ENCODE measurements around the gene ZNF710. TPM values are rescaled to one million over a fixed set of nuclear protein-coding genes. Genes with fewer than 3 reads are reported as not detected.

The ZNF710 gene
- total RNA-seq, 1 experiment from 2014 or later = 10.0 TPM

DNA sequence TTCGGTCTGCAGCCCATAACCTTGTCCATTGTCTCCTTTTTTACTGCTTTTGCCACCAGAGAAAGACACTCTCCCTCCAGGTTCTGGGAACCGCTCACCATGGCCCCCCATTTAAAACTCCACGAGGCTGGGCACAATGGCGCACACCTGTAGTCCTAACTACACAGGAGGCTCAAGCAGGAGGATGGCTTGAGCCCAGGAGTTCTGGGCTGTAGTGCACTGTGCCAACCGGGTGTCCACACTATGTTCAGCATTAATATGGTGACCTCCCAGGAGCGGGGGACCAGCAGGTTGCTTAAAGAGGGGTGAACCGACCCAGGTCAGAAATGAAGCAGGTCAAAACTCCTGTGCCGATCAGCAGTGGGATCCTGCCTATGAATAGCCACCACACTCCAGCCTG, 129.2 kb downstream of the ZNF710 start:
- Histone ChIP-seq H4K20me1 (ENCODE audit: insufficient read depth) (no peaks in the 10 kb centered on the region), H3K4me1 (ENCODE audit: control insufficient read depth in 1 of 2, insufficient read depth in 2 of 2, low read length in 2 of 2) (0 out of 4 replicates have a peak, but pooled peaks cover 0 to 4% of the 10 kb centered on the region in 2 experiments), H3K4me2 (ENCODE audit: low read length) (no peak overlapping the region), H2AFZ (ENCODE audit: low read depth, low read length, poor library complexity, severe bottlenecking) (no peak overlapping the region), H3K9me3 (ENCODE audit: control insufficient read depth in 1 of 2, insufficient read depth in 1 of 2, low read depth in 1 of 2, low read length in 2 of 2) (no peaks in the 10 kb centered on the region), H3K4me3 (replicated peaks in 1 of 2; ENCODE audit: low read depth in 1 of 2, low read length in 2 of 2) (no peak overlapping the region), H3K79me2 (ENCODE audit: insufficient read depth, low read length) (no peaks in the 10 kb centered on the region), H3K9me2 (ENCODE audit: insufficient read depth) (no peaks in the 10 kb centered on the region), H3K9ac (ENCODE audit: low read length) (no peak overlapping the region), H3K27me3 (ENCODE audit: insufficient read depth, low read length) (no peaks in the 10 kb centered on the region), H3K27ac (ENCODE audit: low read depth, low read length) (no peak overlapping the region), H3K36me3 (ENCODE audit: control insufficient read depth in 1 of 2, insufficient read depth in 2 of 2, low read length in 2 of 2) (no peaks in the 10 kb centered on the region)
- BruUV-seq (replicated peaks) = no TSS peak
- DNase-seq (ENCODE audit: low read depth, low spot score) (no peak), ATAC-seq (no peak)
- POLR2A ChIA-PET = no interaction called here
- intact Hi-C loops (cut with micrococcal nuclease) = no loop called here
- TF ChIP-seq, protein P1, sequence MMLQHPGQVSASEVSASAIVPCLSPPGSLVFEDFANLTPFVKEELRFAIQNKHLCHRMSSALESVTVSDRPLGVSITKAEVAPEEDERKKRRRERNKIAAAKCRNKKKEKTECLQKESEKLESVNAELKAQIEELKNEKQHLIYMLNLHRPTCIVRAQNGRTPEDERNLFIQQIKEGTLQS (IDR thresholded peaks at IDR 0.05) = no peak
- no peak for TF ChIP-seq POLR2A (IDR thresholded peaks at IDR 0.05; ENCODE audit: borderline replicate concordance, extremely low read depth, insufficient read depth, insufficient read length)
- no peak for TF ChIP-seq RAD21 (IDR thresholded peaks at IDR 0.05; ENCODE audit: low read depth)
- TF ChIP-seq, protein P2, sequence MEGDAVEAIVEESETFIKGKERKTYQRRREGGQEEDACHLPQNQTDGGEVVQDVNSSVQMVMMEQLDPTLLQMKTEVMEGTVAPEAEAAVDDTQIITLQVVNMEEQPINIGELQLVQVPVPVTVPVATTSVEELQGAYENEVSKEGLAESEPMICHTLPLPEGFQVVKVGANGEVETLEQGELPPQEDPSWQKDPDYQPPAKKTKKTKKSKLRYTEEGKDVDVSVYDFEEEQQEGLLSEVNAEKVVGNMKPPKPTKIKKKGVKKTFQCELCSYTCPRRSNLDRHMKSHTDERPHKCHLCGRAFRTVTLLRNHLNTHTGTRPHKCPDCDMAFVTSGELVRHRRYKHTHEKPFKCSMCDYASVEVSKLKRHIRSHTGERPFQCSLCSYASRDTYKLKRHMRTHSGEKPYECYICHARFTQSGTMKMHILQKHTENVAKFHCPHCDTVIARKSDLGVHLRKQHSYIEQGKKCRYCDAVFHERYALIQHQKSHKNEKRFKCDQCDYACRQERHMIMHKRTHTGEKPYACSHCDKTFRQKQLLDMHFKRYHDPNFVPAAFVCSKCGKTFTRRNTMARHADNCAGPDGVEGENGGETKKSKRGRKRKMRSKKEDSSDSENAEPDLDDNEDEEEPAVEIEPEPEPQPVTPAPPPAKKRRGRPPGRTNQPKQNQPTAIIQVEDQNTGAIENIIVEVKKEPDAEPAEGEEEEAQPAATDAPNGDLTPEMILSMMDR (IDR thresholded peaks at IDR 0.05 in 2 of 3, conservative IDR thresholded peaks at IDR 0.05 in 1 of 3; ENCODE audit: borderline replicate concordance in 1 of 3, insufficient read depth in 1 of 3, low read depth in 2 of 3, low read length in 2 of 3) = no peak
- CTCF ChIA-PET = no interaction called here
- RAD21 ChIA-PET (ENCODE audit: low non-redundant PET in 1 of 2, low total read pairs in 2 of 2, uncharacterized antibody in 2 of 2, unreplicated experiment in 2 of 2) = no interaction called here

Small RNA genes within 50 kb of the gene (microRNA-seq; reads per million reads assigned to microRNA genes)
- gene MIR3174 (ENCODE audit: borderline number of aligned reads) = 3.6 reads per million

Other genes starting within 250 kb of the ZNF710 start
- gene MESP2, start 225.0 kb upstream of the ZNF710 start, total RNA-seq (2021; ENCODE audit: unreplicated experiment) = 0.20 TPM
- gene ANPEP, start 186.5 kb upstream of the ZNF710 start, total RNA-seq (2021; ENCODE audit: unreplicated experiment) = 1.5 TPM
- 23.3 TPM for gene AP3S2, start 107.3 kb upstream of the ZNF710 start, total RNA-seq (2021; ENCODE audit: unreplicated experiment)
- 8.8 TPM for gene ARPIN, start 88.4 kb upstream of the ZNF710 start, total RNA-seq (2021; ENCODE audit: unreplicated experiment)
- gene IDH2, start 101.1 kb downstream of the ZNF710 start, total RNA-seq (2021; ENCODE audit: unreplicated experiment) = 48.1 TPM
- 98.6 TPM for gene SEMA4B, start 200.0 kb downstream of the ZNF710 start, total RNA-seq (2021; ENCODE audit: unreplicated experiment)
- 92.7 TPM for gene CIB1, start 232.6 kb downstream of the ZNF710 start, total RNA-seq (2021; ENCODE audit: unreplicated experiment)
- gene GDPGP1, start 232.9 kb downstream of the ZNF710 start, total RNA-seq (2021; ENCODE audit: unreplicated experiment) = 15.4 TPM
- 1.0 TPM for gene TTLL13, start 248.2 kb downstream of the ZNF710 start, total RNA-seq (2021; ENCODE audit: unreplicated experiment)